HG03045 (cell line): ENCODE measurements around the gene ASCC1.
"Not testable (repeated sequence)": the region's sequence is repeated elsewhere in the genome, so short reads cannot be mapped to it uniquely, and the experiment has no call there.

Source experiments
- ATAC-seq: cut with Tn5 transposase; IDR thresholded peaks from one replicate; pipeline ENCODE4 v1.9.1; 2021; ENCODE audit warnings: mild to moderate bottlenecking, moderate library complexity; ENCODE audit not compliant: unreplicated experiment

The ASCC1 gene

GRCh38 chr10:72173619-72174296, 42.3 kb downstream of the ASCC1 start:
- ATAC-seq, result no peak

GRCh38 chr10:72173262-72173618, 42.8 kb downstream of the ASCC1 start:
- no peak for ATAC-seq

- ATAC-seq, result no peak
These were observed 44.9 kb downstream of the ASCC1 start for GRCh38 chr10:72171175-72171630.

GRCh38 chr10:72170733-72171132, 45.3 kb downstream of the ASCC1 start:
- no peak for ATAC-seq

GRCh38 chr10:72170263-72170662, 45.8 kb downstream of the ASCC1 start:
- ATAC-seq, result no peak

GRCh38 chr10:72167118-72167517, 49.0 kb downstream of the ASCC1 start:
- no peak for ATAC-seq

GRCh38 chr10:72164617-72165016, 51.5 kb downstream of the ASCC1 start:
- no peak for ATAC-seq

GRCh38 chr10:72162978-72163377, 53.1 kb downstream of the ASCC1 start:
- no peak for ATAC-seq

GRCh38 chr10:72158176-72158575, 57.9 kb downstream of the ASCC1 start:
- ATAC-seq, result no peak

GRCh38 chr10:72156223-72156622, 59.9 kb downstream of the ASCC1 start:
- ATAC-seq, result no peak

GRCh38 chr10:72152286-72152685, 63.8 kb downstream of the ASCC1 start:
- ATAC-seq, result no peak

- ATAC-seq, result not testable (repeated sequence)
These were observed 65.2 kb downstream of the ASCC1 start for GRCh38 chr10:72150746-72151478.

- ATAC-seq, result not testable (repeated sequence)
These were observed 68.8 kb downstream of the ASCC1 start for GRCh38 chr10:72147324-72147584.

GRCh38 chr10:72146559-72147323, 69.3 kb downstream of the ASCC1 start:
- no peak for ATAC-seq

GRCh38 chr10:72146071-72146470, 70.0 kb downstream of the ASCC1 start:
- no peak for ATAC-seq

GRCh38 chr10:72145657-72146056, 70.4 kb downstream of the ASCC1 start:
- no peak for ATAC-seq

GRCh38 chr10:72140850-72141249, 75.2 kb downstream of the ASCC1 start:
- ATAC-seq, result no peak

GRCh38 chr10:72140174-72140573, 75.9 kb downstream of the ASCC1 start:
- ATAC-seq, result no peak

- ATAC-seq, result no peak
These were observed 78.5 kb downstream of the ASCC1 start for GRCh38 chr10:72137583-72137982.

- ATAC-seq, result not testable (repeated sequence)
These were observed 79.9 kb downstream of the ASCC1 start for GRCh38 chr10:72136225-72136624.

- ATAC-seq, result no peak
These were observed 81.0 kb downstream of the ASCC1 start for GRCh38 chr10:72134785-72135767.
